ENCODE measurements around the gene KLF4. TPM values are rescaled to one million over a fixed set of nuclear protein-coding genes. Genes with fewer than 3 reads are reported as not detected.

KLF4 gene
- total and polyA plus RNA-seq, 5 experiments from 2014 or later, result 0.82 to 0.96 TPM; not detected in 3

Other genes starting within 250 kb of the KLF4 start
- gene RAD23B, start 206.5 kb downstream of the KLF4 start, total RNA-seq, result 10 to 100 TPM; 48.1 to 62.5 TPM
- gene RAD23B, start 206.5 kb downstream of the KLF4 start, polyA plus RNA-seq, result 10 to 100 TPM in 2 of 3 donors, 1 to 10 TPM in 1; 6.9 to 17.9 (median 14.4) TPM

Data from naive thymus-derived CD8-positive, alpha-beta T cell (primary cell).